Trophoblast cell (in vitro differentiated cells and primary cell): Measurements from ENCODE around the gene PRR23E.

Experiments used
- DNase-seq, 2 donors: peaks; one replicate each; pipeline ENCODE4 v3.0.0-alpha.2; 2016
- H2AFZ ChIP-seq: 2 replicates; pipeline ENCODE4 v1.6.1; 2013; ENCODE audit warnings: low read length, moderate library complexity, mild to moderate bottlenecking; ENCODE audit not compliant: insufficient read depth, poor library complexity
- H2AK5ac ChIP-seq: 2 replicates; pipeline ENCODE4 v1.6.1; 2013; ENCODE audit warnings: mild to moderate bottlenecking, low read length
- H2BK120ac ChIP-seq: 2 replicates; pipeline ENCODE4 v1.6.1; 2013; ENCODE audit warnings: low read length, mild to moderate bottlenecking, moderate library complexity; ENCODE audit not compliant: insufficient read depth, poor library complexity
- H2BK12ac ChIP-seq: 2 replicates; pipeline ENCODE4 v1.6.1; 2013; ENCODE audit warnings: mild to moderate bottlenecking, low read length, moderate library complexity
- H2BK5ac ChIP-seq: 2 replicates; pipeline ENCODE4 v1.6.1; 2013; ENCODE audit warnings: low read length, low read depth, moderate library complexity, mild to moderate bottlenecking; ENCODE audit not compliant: poor library complexity
- H3K14ac ChIP-seq: 2 replicates; pipeline ENCODE4 v1.6.1; 2013; ENCODE audit warnings: mild to moderate bottlenecking, low read length
- H3K18ac ChIP-seq: 2 replicates; pipeline ENCODE4 v1.6.1; 2013; ENCODE audit warnings: mild to moderate bottlenecking, low read length
- H3K23ac ChIP-seq: 2 replicates; pipeline ENCODE4 v1.6.1; 2013; ENCODE audit warnings: low read length
- H3K27ac ChIP-seq: 2 replicates; pipeline ENCODE4 v1.5.1; 2013; ENCODE audit warnings: low read depth, mild to moderate bottlenecking, inconsistent platforms, low read length, moderate library complexity
- H3K27me3 ChIP-seq: 2 replicates; pipeline ENCODE4 v1.6.1; 2013; ENCODE audit warnings: inconsistent platforms, mild to moderate bottlenecking, low read length, moderate library complexity; ENCODE audit not compliant: insufficient read depth
- H3K36me3 ChIP-seq, 2 experiments: 1 replicate in 1 of 2; 2 replicates in 1 of 2; pipeline ENCODE4 v1.6.1; 2013; ENCODE audit warnings: low read length in 2 of 2, mild to moderate bottlenecking in 2 of 2, moderate library complexity in 1 of 2; ENCODE audit not compliant: insufficient read depth in 2 of 2, control insufficient read depth in 1 of 2
- H3K4ac ChIP-seq: 2 replicates; pipeline ENCODE4 v1.6.1; 2013; ENCODE audit warnings: low read depth, mild to moderate bottlenecking, low read length, moderate library complexity
- H3K4me1 ChIP-seq, 2 experiments: 1 replicate in 1 of 2; 2 replicates in 1 of 2; pipeline ENCODE4 v1.6.1; 2013; ENCODE audit warnings: low read length in 2 of 2, mild to moderate bottlenecking in 2 of 2, moderate library complexity in 1 of 2; ENCODE audit not compliant: insufficient read depth in 2 of 2, control insufficient read depth in 1 of 2
- H3K4me2 ChIP-seq: 2 replicates; pipeline ENCODE4 v1.6.1; 2013; ENCODE audit warnings: inconsistent platforms, mild to moderate bottlenecking, low read length, moderate library complexity
- H3K4me3 ChIP-seq: 2 replicates; pipeline ENCODE4 v1.5.1; 2013; ENCODE audit warnings: mild to moderate bottlenecking, low read depth, low read length, inconsistent platforms
- H3K79me1 ChIP-seq: one replicate; pipeline ENCODE4 v1.6.1; 2013; ENCODE audit warnings: low read length
- H3K79me2 ChIP-seq: 2 replicates; pipeline ENCODE4 v1.6.1; 2013; ENCODE audit warnings: low read length, mild to moderate bottlenecking; ENCODE audit not compliant: control insufficient read depth, insufficient read depth, poor library complexity
- H3K9ac ChIP-seq: 2 replicates; pipeline ENCODE4 v1.6.1; 2013; ENCODE audit warnings: mild to moderate bottlenecking, low read length
- H3K9me3 ChIP-seq: 2 replicates; pipeline ENCODE4 v1.6.1; 2013; ENCODE audit warnings: low read depth, mild to moderate bottlenecking, control low read depth, inconsistent platforms, low read length; ENCODE audit not compliant: insufficient read depth
- H4K12ac ChIP-seq: 2 replicates; pipeline ENCODE4 v1.6.1; 2013; ENCODE audit warnings: low read depth, mild to moderate bottlenecking, low read length, moderate library complexity
- H4K8ac ChIP-seq: 2 replicates; pipeline ENCODE4 v1.6.1; 2013; ENCODE audit warnings: low read depth, mild to moderate bottlenecking, low read length, moderate library complexity
- H4K91ac ChIP-seq: one replicate; pipeline ENCODE4 v1.6.1; 2013; ENCODE audit warnings: low read depth, mild to moderate bottlenecking, low read length, moderate library complexity
- WGBS: extraction: QIAGEN DNeasy Blood & Tissue Kit; methylation state at CpG from one replicate; pipeline ENCODE4 v1.1.7; 2013; ENCODE audit warnings: missing lambda C conversion rate; ENCODE audit not compliant: insufficient read length, insufficient coverage; ENCODE audit errors: extremely low coverage; 5-methylcytosine and 5-hydroxymethylcytosine counted together

The PRR23E gene

DNA sequence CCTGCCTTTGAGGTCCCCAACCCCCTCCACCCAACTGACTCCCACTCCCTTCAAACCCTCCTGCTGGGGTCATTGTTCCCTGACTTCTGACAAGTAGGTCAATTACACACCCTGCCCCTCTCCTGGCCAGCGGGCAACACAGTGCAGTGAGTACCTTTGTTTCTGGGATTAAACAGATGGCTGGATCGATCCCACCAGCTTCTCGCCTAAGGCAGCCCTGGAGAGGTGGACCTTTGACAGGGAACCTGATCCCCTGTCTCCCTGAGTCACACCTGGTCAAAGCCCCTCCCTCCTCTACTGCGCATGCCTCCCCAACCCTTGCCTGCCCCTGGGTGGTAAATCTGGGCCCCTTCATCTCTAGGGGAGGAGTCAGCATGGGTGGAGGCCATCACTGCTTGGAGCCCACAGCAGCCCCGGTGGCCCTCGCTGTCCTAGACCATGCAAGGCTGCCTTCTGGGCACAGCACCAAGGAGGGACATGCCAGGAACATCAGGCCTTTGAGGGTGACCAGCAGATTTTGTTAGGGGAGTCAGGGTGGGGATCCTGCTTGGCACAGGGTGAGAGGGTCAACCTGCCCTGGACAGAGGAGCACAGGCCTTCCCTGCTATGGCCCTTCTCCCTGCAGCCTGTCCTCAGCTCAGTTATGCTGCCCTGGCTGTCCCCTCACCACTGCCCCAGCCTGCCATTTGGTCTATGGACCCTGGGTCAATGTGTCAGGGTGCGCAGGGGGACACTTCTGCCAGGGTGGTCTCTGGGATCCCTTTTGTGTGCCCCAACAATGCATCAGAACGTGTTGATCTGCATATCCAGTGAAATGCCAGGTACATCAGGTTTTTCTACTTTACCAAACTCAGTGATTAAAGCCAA, 9.8 kb upstream of the PRR23E start:
- Histone ChIP-seq H3K4me2 (no peak overlapping the region), H3K27me3 (no peaks in the 10 kb centered on the region), H3K23ac (no peak overlapping the region), H3K4me3 (no peak overlapping the region), H2AFZ (no peak overlapping the region), H4K8ac (no peak overlapping the region), H3K9ac (no peak overlapping the region), H2BK120ac (no peak overlapping the region), H2BK5ac (no peak overlapping the region), H3K4me1 (peaks cover 0 to 4% of the 10 kb centered on the region in 2 experiments), H3K4ac (no peak overlapping the region), H3K27ac (no peak overlapping the region), H4K12ac (no peak overlapping the region), H2AK5ac (no peak overlapping the region), H3K79me1 (no peaks in the 10 kb centered on the region), H2BK12ac (no peak overlapping the region), H3K9me3 (peaks cover 3% of the 10 kb centered on the region), H3K36me3 (no peaks in the 10 kb centered on the region), H3K18ac (no peak overlapping the region), H3K14ac (no peak overlapping the region), H4K91ac (no peak overlapping the region), H3K79me2 (no peaks in the 10 kb centered on the region)
- no CpG with 5 or more reads among the region's 8 CpGs for WGBS
- DNase-seq, result no peak

DNA sequence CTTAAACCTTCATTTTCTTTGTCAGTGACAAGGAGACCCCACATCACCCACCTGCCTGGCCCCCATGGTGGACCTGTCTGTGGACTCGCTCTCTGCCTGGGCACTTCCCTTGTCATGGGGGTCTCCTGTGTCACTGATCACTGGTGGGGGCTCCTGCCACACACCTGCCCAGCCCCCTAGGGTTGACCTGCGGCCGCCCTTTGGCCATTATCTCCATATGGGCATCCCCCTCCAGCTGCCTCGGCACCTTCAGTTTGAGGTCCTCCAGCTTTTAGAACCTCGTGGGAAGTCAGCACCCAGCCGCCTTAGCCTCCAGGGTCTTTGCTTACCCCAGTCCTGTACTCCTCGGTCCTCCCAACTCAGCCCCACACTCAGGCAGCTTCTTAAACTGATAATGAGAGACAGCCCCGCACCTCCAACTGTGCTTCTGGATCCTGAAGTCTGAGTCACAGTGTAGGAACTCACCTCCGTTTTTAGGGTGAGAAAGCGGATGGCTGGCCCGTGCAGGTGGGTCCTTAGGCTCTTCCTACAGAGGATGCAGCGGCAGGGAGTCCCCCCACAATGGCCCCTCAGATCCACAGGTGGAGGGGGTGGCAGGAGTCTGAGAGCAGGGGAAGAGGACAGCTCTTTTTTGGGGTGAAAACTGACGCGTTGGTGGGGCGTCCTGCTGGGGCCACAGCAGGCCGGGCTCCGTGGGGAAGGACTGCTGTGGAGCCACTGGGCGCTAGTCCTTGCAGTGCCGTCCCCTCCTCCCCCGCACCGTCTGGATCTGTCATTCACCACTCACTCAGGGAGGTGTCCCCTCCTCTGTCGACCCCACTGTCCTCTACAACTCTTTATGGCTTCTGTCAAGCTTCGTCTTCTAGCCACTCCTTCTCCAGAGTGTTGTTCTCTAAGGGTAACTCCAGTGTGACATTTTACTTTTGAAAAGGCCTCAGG, 8.7 kb upstream of the PRR23E start:
- no peak overlapping the region for H3K23ac ChIP-seq
- H3K18ac ChIP-seq, result no peak overlapping the region
- no peaks in the 10 kb centered on the region for H3K27me3 ChIP-seq
- peaks cover 3% of the 10 kb centered on the region for H3K9me3 ChIP-seq
- no peak overlapping the region for H2BK120ac ChIP-seq
- H3K4me1 ChIP-seq, result peaks cover 0 to 4% of the 10 kb centered on the region in 2 experiments
- no peaks in the 10 kb centered on the region for H3K36me3 ChIP-seq
- H2AFZ ChIP-seq, result no peak overlapping the region
- H4K12ac ChIP-seq, result no peak overlapping the region
- H3K9ac ChIP-seq, result no peak overlapping the region
- H2BK5ac ChIP-seq, result no peak overlapping the region
- no peak overlapping the region for H3K4me3 ChIP-seq
- DNase-seq, result no peak
- H2BK12ac ChIP-seq, result no peak overlapping the region
- H4K8ac ChIP-seq, result no peak overlapping the region
- no peak overlapping the region for H3K27ac ChIP-seq
- no peaks in the 10 kb centered on the region for H3K79me2 ChIP-seq
- WGBS, result no CpG with 5 or more reads among the region's 23 CpGs
- H3K79me1 ChIP-seq, result no peaks in the 10 kb centered on the region
- no peak overlapping the region for H2AK5ac ChIP-seq
- no peak overlapping the region for H3K4ac ChIP-seq
- H3K4me2 ChIP-seq, result no peak overlapping the region
- no peak overlapping the region for H4K91ac ChIP-seq
- H3K14ac ChIP-seq, result no peak overlapping the region

DNA sequence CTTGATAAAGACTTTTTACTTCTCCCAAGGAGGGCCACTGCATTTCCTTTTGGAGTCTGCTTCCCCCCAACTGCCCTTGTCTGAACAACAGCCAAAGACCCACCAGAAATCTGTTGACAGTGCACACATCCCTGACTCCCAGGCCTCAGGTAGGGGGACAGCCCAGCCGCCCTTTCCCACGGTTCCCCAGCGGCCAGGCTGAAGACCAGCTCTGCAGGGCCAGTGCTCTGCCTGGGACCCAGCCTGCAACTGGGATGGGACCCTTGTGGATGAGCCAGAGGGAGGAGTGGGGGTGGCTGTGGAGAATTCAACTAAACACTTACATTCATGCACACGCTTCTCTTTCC, 8.1 kb upstream of the PRR23E start:
- Histone ChIP-seq H4K91ac (no peak overlapping the region), H3K23ac (no peak overlapping the region), H2BK12ac (no peak overlapping the region), H3K36me3 (no peaks in the 10 kb centered on the region), H3K18ac (no peak overlapping the region), H4K8ac (no peak overlapping the region), H2BK120ac (no peak overlapping the region), H3K9me3 (peaks cover 3% of the 10 kb centered on the region), H3K14ac (no peak overlapping the region), H3K4me1 (peaks cover 0 to 4% of the 10 kb centered on the region in 2 experiments), H2AFZ (no peak overlapping the region), H3K4me3 (no peak overlapping the region), H4K12ac (no peak overlapping the region), H3K79me1 (no peaks in the 10 kb centered on the region), H3K9ac (no peak overlapping the region), H3K27ac (no peak overlapping the region), H3K4ac (no peak overlapping the region), H2BK5ac (no peak overlapping the region), H2AK5ac (no peak overlapping the region), H3K27me3 (no peaks in the 10 kb centered on the region), H3K4me2 (no peak overlapping the region), H3K79me2 (no peaks in the 10 kb centered on the region)
- no CpG with 5 or more reads among the region's 4 CpGs for WGBS
- DNase-seq, result no peak

DNA sequence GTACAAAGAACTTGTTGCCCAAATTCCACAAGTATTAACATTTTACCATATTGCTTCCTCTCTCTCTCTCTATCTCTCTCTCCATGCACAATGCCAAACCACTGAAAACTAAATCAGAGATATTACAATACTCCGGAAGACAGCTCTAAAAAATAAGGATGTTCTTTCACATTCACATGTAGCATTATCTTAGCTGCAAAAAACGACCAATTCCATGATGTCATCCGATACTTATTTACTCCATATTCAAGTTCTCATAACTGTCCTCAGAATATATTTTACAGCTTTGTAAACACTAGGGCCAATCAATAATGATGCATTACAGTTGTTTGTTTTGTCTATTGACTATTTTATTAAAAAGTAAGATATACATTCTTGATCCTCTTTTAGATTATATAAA, 7.7 kb upstream of the PRR23E start:
- Histone ChIP-seq H3K4ac (no peak overlapping the region), H3K4me1 (peaks cover 0 to 4% of the 10 kb centered on the region in 2 experiments), H4K12ac (no peak overlapping the region), H3K14ac (no peak overlapping the region), H3K79me2 (no peaks in the 10 kb centered on the region), H4K91ac (no peak overlapping the region), H3K9ac (no peak overlapping the region), H3K4me3 (no peak overlapping the region), H3K27ac (no peak overlapping the region), H3K79me1 (no peaks in the 10 kb centered on the region), H2AK5ac (no peak overlapping the region), H3K23ac (no peak overlapping the region), H3K27me3 (no peaks in the 10 kb centered on the region), H2BK5ac (no peak overlapping the region), H2AFZ (no peak overlapping the region), H3K18ac (no peak overlapping the region), H2BK120ac (no peak overlapping the region), H3K36me3 (no peaks in the 10 kb centered on the region), H3K4me2 (no peak overlapping the region), H4K8ac (no peak overlapping the region), H2BK12ac (no peak overlapping the region), H3K9me3 (peaks cover 3% of the 10 kb centered on the region)
- no peak for DNase-seq
- WGBS, result no CpG with 5 or more reads among the region's 3 CpGs
